Adrenal gland (tissue), 12 donors: ENCODE measurements around the gene PFAS. TPM values are rescaled to one million over a fixed set of nuclear protein-coding genes. Genes with fewer than 3 reads are reported as not detected.

Experiments used
- DNase-seq, 7 donors: peaks; one replicate each; pipeline ENCODE4 v3.0.0-alpha.2; 2019 to 2020
- H3K27ac ChIP-seq, 5 donors: fragments of 200-600 bp; sonication (generic) in 4 of 5; 1 replicate in 3 of 5; 2 replicates in 2 of 5; pipeline versions ENCODE4 v1.5.1 to v1.8.0; 2016 to 2020; ENCODE audit warnings: mild to moderate bottlenecking in 1 of 5
- H3K27me3 ChIP-seq: fragments of 200-600 bp; 2 replicates; pipeline ENCODE4 v1.8.0; 2021
- H3K36me3 ChIP-seq, 2 donors: fragments of 200-600 bp; replicated peaks in 1 of 2; 1 replicate in 1 of 2; 2 replicates in 1 of 2; pipeline versions ENCODE4 v1.5.1 to v1.8.0; 2018 to 2022
- H3K4me1 ChIP-seq, 2 donors: fragments of 200-600 bp; replicated peaks in 1 of 2; 1 replicate in 1 of 2; 2 replicates in 1 of 2; pipeline versions ENCODE4 v1.5.1 to v1.8.0; 2018 to 2021
- H3K4me3 ChIP-seq, 4 donors: fragments of 200-600 bp; sonication (generic) in 3 of 4; one replicate each; pipeline ENCODE4 v1.5.1; 2016 to 2018
- H3K9me3 ChIP-seq, 3 donors: fragments of 200-600 bp; sonication (generic) in 1 of 3; replicated peaks in 1 of 3; 1 replicate in 2 of 3; 2 replicates in 1 of 3; pipeline versions ENCODE4 v1.5.1 to v1.8.0; 2016 to 2021
- POLR2A ChIP-seq, 2 donors: fragments of 450-650 bp; IDR thresholded peaks; one replicate each; pipeline ENCODE4 v1.6.1; 2017; ENCODE audit warnings: antibody characterized with exemption in 2 of 2, mild to moderate bottlenecking in 2 of 2, moderate library complexity in 1 of 2
- WGBS, 4 donors: extraction: QIAGEN DNeasy Blood & Tissue Kit in 2 of 4; methylation state at CpG; one replicate each; pipeline versions ENCODE4 v1.1.5 to v1.1.7; 2013 to 2017; 5-methylcytosine and 5-hydroxymethylcytosine counted together
- intact Hi-C, 2 donors: fragments of 100-400 bp; cut with DNase I; formaldehyde crosslinking; loops; one replicate each; pipeline versions ENCODE4 v1.14.1 to v1.15.0; 2022 to 2023
- polyA plus RNA-seq, 3 donors: library from polyadenylated mRNA; stranded (reverse); fragments of 200-250 nt in 2 of 3; fragments of 350-450 nt in 1 of 3; fragmentation: Illumina TruSeq in 1 of 3; extraction: RNeasy Lipid Tissue Mini Kit (QIAGEN cat#74804) in 1 of 3; gene quantifications; one replicate each; pipeline ENCODE4 v1.2.3, GENCODE V29; 2013 to 2014
- total RNA-seq, 9 donors: library from RNA; depleted of rRNA in 4 of 9; stranded (reverse); fragments of >200 nt in 4 of 9; fragments of 120-200 nt in 1 of 9; fragmentation: NEBNext Ultra II Directional in 1 of 9; extraction: Animal tissue kit (Norgen Biotek cat#: 25700) in 1 of 9; gene quantifications; one replicate each; pipeline versions ENCODE4 v1.1.0 to v1.2.4, GENCODE V29; 2013 to 2023
- TF ChIP-seq, protein P1 (sequence below), 6 experiments: fragments of 450-650 bp in 4 of 6; fragments of 200-600 bp in 2 of 6; sonication (generic) in 1 of 6; IDR thresholded peaks; 1 replicate in 5 of 6; 2 replicates in 1 of 6; pipeline versions ENCODE4 v1.5.1 to v1.8.0; 2016 to 2021; ENCODE audit warnings: antibody characterized with exemption in 6 of 6, mild to moderate bottlenecking in 2 of 6, moderate library complexity in 1 of 6
- donor health status: healthy with polysubstance abuse.
- donor health status: Bipolar disorder and iron deficiency.
- donor health status: DM: yes; HTN: yes; CAD: no.
- donor health status: DM: no; HTN: no; CAD: no.
- donor health status: DM: no; HTN: no; CAD: no.
- donor health status: DM: yes; HTN: yes; CAD: no.

The PFAS gene
- total and polyA plus RNA-seq, 12 donors = 9.7 to 53.6 (median 21.8) TPM

DNA sequence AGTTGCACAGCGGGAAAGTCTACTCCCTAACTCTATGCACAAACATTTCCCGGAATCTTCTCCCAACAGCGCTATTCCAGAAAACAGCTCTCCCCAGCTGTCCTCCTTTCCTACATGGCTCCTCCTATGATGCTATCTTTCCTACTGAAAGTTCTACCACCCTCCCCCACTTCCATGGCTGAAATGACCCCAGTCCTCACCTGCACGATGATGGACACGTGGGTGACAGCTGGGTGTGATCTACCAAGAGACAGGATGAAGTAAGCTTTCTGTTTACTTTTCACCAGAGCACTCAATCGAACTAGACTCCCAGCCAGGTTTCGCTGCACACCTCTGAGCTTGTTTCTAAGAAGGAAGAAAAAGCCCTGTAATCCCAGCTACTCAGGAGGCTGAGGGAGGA, 11.9 kb upstream of the PFAS start:
- no peak for TF ChIP-seq POLR2A (IDR thresholded peaks at IDR 0.05)
- TF ChIP-seq, protein P1, sequence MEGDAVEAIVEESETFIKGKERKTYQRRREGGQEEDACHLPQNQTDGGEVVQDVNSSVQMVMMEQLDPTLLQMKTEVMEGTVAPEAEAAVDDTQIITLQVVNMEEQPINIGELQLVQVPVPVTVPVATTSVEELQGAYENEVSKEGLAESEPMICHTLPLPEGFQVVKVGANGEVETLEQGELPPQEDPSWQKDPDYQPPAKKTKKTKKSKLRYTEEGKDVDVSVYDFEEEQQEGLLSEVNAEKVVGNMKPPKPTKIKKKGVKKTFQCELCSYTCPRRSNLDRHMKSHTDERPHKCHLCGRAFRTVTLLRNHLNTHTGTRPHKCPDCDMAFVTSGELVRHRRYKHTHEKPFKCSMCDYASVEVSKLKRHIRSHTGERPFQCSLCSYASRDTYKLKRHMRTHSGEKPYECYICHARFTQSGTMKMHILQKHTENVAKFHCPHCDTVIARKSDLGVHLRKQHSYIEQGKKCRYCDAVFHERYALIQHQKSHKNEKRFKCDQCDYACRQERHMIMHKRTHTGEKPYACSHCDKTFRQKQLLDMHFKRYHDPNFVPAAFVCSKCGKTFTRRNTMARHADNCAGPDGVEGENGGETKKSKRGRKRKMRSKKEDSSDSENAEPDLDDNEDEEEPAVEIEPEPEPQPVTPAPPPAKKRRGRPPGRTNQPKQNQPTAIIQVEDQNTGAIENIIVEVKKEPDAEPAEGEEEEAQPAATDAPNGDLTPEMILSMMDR (IDR thresholded peaks at IDR 0.05) = no peak
- peaks cover 0 to 70% of the 10 kb centered on the region in 2 donors for H3K36me3 ChIP-seq
- H3K27me3 ChIP-seq = no peaks in the 10 kb centered on the region
- no peak overlapping the region for H3K4me3 ChIP-seq
- no peaks in the 10 kb centered on the region for H3K9me3 ChIP-seq
- no peaks in the 10 kb centered on the region for H3K4me1 ChIP-seq
- no peak overlapping the region for H3K27ac ChIP-seq
- WGBS, 4 donors = 90 to 95% (median 93%) methylated on average over 7 of the region's 7 CpGs
- DNase-seq = no peak
- intact Hi-C loops = no loop called here

DNA sequence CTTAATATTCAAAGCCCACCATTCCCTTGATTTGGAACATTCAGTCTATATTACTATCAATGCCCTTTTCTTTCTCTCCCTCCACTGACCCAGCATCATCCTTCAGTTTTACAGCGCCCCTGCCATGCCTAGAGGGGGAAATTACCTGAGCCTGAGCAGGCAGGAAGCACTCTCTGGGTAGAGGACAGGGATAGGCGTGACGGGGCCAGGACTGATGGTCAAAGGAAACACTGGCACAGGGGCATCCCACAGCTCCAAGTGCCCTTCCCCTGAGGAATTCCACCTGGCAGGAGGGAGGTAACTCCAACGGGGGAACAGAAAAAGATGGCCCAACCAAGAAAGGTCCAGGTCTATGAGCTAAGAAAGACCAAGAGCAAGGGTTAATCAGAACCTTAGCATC, 11.2 kb upstream of the PFAS start:
- peaks cover 0 to 63% of the 10 kb centered on the region in 2 donors for H3K36me3 ChIP-seq
- DNase-seq = no peak
- no peak for TF ChIP-seq POLR2A (IDR thresholded peaks at IDR 0.05)
- TF ChIP-seq, protein P1 (IDR thresholded peaks at IDR 0.05) = no peak
- no peaks in the 10 kb centered on the region for H3K27me3 ChIP-seq
- no peak overlapping the region for H3K27ac ChIP-seq
- no peak overlapping the region for H3K4me3 ChIP-seq
- H3K9me3 ChIP-seq = no peaks in the 10 kb centered on the region
- no peaks in the 10 kb centered on the region for H3K4me1 ChIP-seq
- WGBS, 4 donors = 83 to 94% (median 90%) methylated on average over 4 of the region's 4 CpGs
- intact Hi-C loops = no loop called here

DNA sequence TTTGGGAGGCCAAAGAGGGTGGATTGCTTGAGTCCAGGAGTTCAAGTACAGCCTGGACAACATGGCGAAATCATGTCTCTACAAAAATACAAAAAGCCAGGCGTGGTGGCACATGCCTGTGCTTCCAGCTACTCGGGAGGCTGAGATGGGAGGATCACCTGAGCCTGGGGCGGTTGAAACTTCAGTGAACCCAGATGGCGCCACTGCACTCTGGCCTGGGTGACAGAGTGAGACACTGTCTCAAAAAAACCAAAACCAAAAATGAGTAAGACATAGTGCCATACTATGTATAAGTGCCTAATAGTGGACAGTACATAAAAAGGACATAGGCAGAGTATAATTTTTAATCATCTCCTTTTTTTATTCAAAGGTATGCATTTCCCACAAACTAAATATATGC, 5.3 kb upstream of the PFAS start:
- no peak for DNase-seq
- Histone ChIP-seq H3K4me1 (no peaks in the 10 kb centered on the region), H3K9me3 (no peaks in the 10 kb centered on the region), H3K36me3 (peaks cover 0 to 4% of the 10 kb centered on the region in 2 donors), H3K27ac (no peak overlapping the region), H3K27me3 (no peaks in the 10 kb centered on the region), H3K4me3 (no peak overlapping the region)
- TF ChIP-seq, protein P1 (IDR thresholded peaks at IDR 0.05) = no peak
- no peak for TF ChIP-seq POLR2A (IDR thresholded peaks at IDR 0.05)
- WGBS, 4 donors = 87 to 96% (median 95%) methylated on average over 5 of the region's 5 CpGs
- intact Hi-C loops = no loop called here

DNA sequence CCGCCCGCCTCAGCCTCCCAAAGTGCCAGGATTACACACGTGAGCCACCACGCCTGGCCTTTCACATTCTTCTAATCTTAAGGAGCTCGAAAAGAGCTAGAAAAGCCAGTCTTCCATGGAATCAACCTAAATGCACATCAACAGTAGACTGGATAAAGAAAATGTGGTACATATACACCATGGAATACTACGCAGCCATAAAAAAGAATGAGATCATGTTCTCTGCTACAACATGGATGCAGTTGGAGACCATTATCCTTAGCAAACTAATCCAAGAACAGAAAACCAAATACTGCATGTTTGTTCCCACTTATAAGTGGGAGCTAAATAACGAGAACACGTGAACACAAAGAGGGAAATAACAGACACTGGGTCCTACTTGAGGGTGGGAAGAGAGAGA, 4.3 kb upstream of the PFAS start:
- no peak for TF ChIP-seq POLR2A (IDR thresholded peaks at IDR 0.05)
- TF ChIP-seq, protein P1 (IDR thresholded peaks at IDR 0.05) = no peak
- intact Hi-C loops = no loop called here
- H3K27me3 ChIP-seq = no peaks in the 10 kb centered on the region
- 98 to 99% (median 98%) methylated on average over 8 of the region's 8 CpGs for WGBS, 4 donors
- H3K9me3 ChIP-seq = no peaks in the 10 kb centered on the region
- no peak for DNase-seq
- no peaks in the 10 kb centered on the region for H3K36me3 ChIP-seq
- H3K27ac ChIP-seq = no peak overlapping the region
- H3K4me3 ChIP-seq = no peak overlapping the region
- H3K4me1 ChIP-seq = peaks cover 0 to 5% of the 10 kb centered on the region in 2 donors
